Nephron progenitor cell (in vitro differentiated cells): ENCODE results near the gene CEMIP2.
"Not testable (repeated sequence)": the region's sequence is repeated elsewhere in the genome, so short reads cannot be mapped to it uniquely, and the experiment has no call there.

ENCODE experiments used
- DNase-seq: peaks from one replicate; pipeline ENCODE4 v3.0.0; 2021
- H3K27ac Mint-ChIP-seq: 2 replicates; pipeline ENCODE4 v1.8.0; 2021; ENCODE audit warnings: mild to moderate bottlenecking, moderate library complexity, mixed read lengths
- H3K27me3 Mint-ChIP-seq: 2 replicates; pipeline ENCODE4 v1.8.0; 2021; ENCODE audit warnings: mild to moderate bottlenecking, low read depth, mixed read lengths; ENCODE audit not compliant: poor library complexity
- H3K36me3 Mint-ChIP-seq: 2 replicates; pipeline ENCODE4 v1.8.0; 2021; ENCODE audit warnings: low read depth, mixed read lengths
- H3K4me1 Mint-ChIP-seq: 2 replicates; pipeline ENCODE4 v1.8.0; 2021; ENCODE audit warnings: mixed read lengths
- H3K4me3 Mint-ChIP-seq: 2 replicates; pipeline ENCODE4 v1.8.0; 2021; ENCODE audit warnings: mild to moderate bottlenecking, moderate library complexity, mixed read lengths
- H3K9me3 Mint-ChIP-seq: 2 replicates; pipeline ENCODE4 v1.8.0; 2021; ENCODE audit warnings: mild to moderate bottlenecking, moderate library complexity, mixed read lengths
- CTCF ChIP-seq: fragments of 200-600 bp; sonication (generic); IDR thresholded peaks from 2 replicates; pipeline ENCODE4 v1.5.0; 2021; ENCODE audit warnings: antibody characterized with exemption

Gene CEMIP2

GRCh38 chr9:71806901-71807307, 38.6 kb upstream of the CEMIP2 start:
- Mint-ChIP-seq H3K27me3 (peaks cover 5% of the 10 kb centered on the region), H3K9me3 (no peaks in the 10 kb centered on the region), H3K4me1 (peaks cover 5% of the 10 kb centered on the region), H3K4me3 (no peak overlapping the region), H3K27ac (no peak overlapping the region), H3K36me3 (no peaks in the 10 kb centered on the region)
- peak; percentile 79 for TF ChIP-seq CTCF
- DNase-seq, result peak; percentile 43

GRCh38 chr9:71805096-71805495, 36.8 kb upstream of the CEMIP2 start:
- not testable (repeated sequence) for H3K4me3 Mint-ChIP-seq, H3K27ac Mint-ChIP-seq, H3K9me3 Mint-ChIP-seq, H3K27me3 Mint-ChIP-seq, DNase-seq, H3K4me1 Mint-ChIP-seq, H3K36me3 Mint-ChIP-seq

- DNase-seq, result no peak
- H3K36me3 Mint-ChIP-seq, result no peaks in the 10 kb centered on the region
- H3K9me3 Mint-ChIP-seq, result no peaks in the 10 kb centered on the region
- no peak overlapping the region for H3K4me3 Mint-ChIP-seq
- no peak for TF ChIP-seq CTCF
- peaks cover under 1% of the 10 kb centered on the region for H3K4me1 Mint-ChIP-seq
- peaks cover 5% of the 10 kb centered on the region for H3K27me3 Mint-ChIP-seq
- no peak overlapping the region for H3K27ac Mint-ChIP-seq
These were observed 33.5 kb upstream of the CEMIP2 start for GRCh38 chr9:71801826-71802225.

- no peak for TF ChIP-seq CTCF
- Mint-ChIP-seq H3K9me3 (no peaks in the 10 kb centered on the region), H3K4me3 (no peak overlapping the region), H3K27me3 (peaks cover 3% of the 10 kb centered on the region), H3K4me1 (no peaks in the 10 kb centered on the region), H3K27ac (no peak overlapping the region), H3K36me3 (no peaks in the 10 kb centered on the region)
- DNase-seq, result no peak
These were observed 29.0 kb upstream of the CEMIP2 start for GRCh38 chr9:71797266-71797665.

- H3K27ac Mint-ChIP-seq, result no peak overlapping the region
- no peaks in the 10 kb centered on the region for H3K4me1 Mint-ChIP-seq
- TF ChIP-seq CTCF, result no peak
- H3K4me3 Mint-ChIP-seq, result no peak overlapping the region
- H3K27me3 Mint-ChIP-seq, result peaks cover 3% of the 10 kb centered on the region
- H3K9me3 Mint-ChIP-seq, result no peaks in the 10 kb centered on the region
- no peaks in the 10 kb centered on the region for H3K36me3 Mint-ChIP-seq
- no peak for DNase-seq
These were observed 27.9 kb upstream of the CEMIP2 start for GRCh38 chr9:71796100-71796767.

GRCh38 chr9:71795097-71795813, 26.9 kb upstream of the CEMIP2 start:
- TF ChIP-seq CTCF, result no peak
- Mint-ChIP-seq H3K36me3 (no peaks in the 10 kb centered on the region), H3K27me3 (peaks cover 5% of the 10 kb centered on the region), H3K4me1 (no peaks in the 10 kb centered on the region), H3K9me3 (no peaks in the 10 kb centered on the region), H3K4me3 (no peak overlapping the region), H3K27ac (no peak overlapping the region)
- no peak for DNase-seq
